DMS153 (cell line): ENCODE data around the gene ADARB1.

Experiments
- DNase-seq: peaks from one replicate; lab custom pipeline; 2025; lab: John Stamatoyannopoulos, UW

ADARB1 gene

GRCh38 chr21:45152265-45152746 lies 77.9 kb downstream of the ADARB1 start:
- no peak for DNase-seq

- no peak for DNase-seq
Measured at GRCh38 chr21:45153358-45154318, 79.3 kb downstream of the ADARB1 start.

GRCh38 chr21:45154511-45155508 lies 80.4 kb downstream of the ADARB1 start:
- DNase-seq: peak; percentile 12

GRCh38 chr21:45155910-45156309 lies 81.5 kb downstream of the ADARB1 start:
- no peak for DNase-seq

GRCh38 chr21:45156459-45156858 lies 82.1 kb downstream of the ADARB1 start:
- no peak for DNase-seq

- DNase-seq: no peak
Measured at GRCh38 chr21:45157932-45158331, 83.6 kb downstream of the ADARB1 start.

GRCh38 chr21:45158491-45159423 lies 84.4 kb downstream of the ADARB1 start:
- DNase-seq: no peak

GRCh38 chr21:45160198-45160597 lies 85.8 kb downstream of the ADARB1 start:
- no peak for DNase-seq

- DNase-seq: no peak
Measured at GRCh38 chr21:45161038-45161945, 86.9 kb downstream of the ADARB1 start.

- no peak for DNase-seq
Measured at GRCh38 chr21:45162115-45162514, 87.7 kb downstream of the ADARB1 start.

- no peak for DNase-seq
Measured at GRCh38 chr21:45162809-45163208, 88.4 kb downstream of the ADARB1 start.

GRCh38 chr21:45163413-45164123 lies 89.2 kb downstream of the ADARB1 start:
- DNase-seq: no peak

GRCh38 chr21:45164124-45164511 lies 89.7 kb downstream of the ADARB1 start:
- DNase-seq: no peak

- no peak for DNase-seq
Measured at GRCh38 chr21:45164838-45165237, 90.5 kb downstream of the ADARB1 start.

GRCh38 chr21:45166931-45167330 lies 92.6 kb downstream of the ADARB1 start:
- DNase-seq: no peak

- no peak for DNase-seq
Measured at GRCh38 chr21:45167796-45168222, 93.4 kb downstream of the ADARB1 start.

- no peak for DNase-seq
Measured at GRCh38 chr21:45168522-45168921, 94.1 kb downstream of the ADARB1 start.

GRCh38 chr21:45169001-45169400 lies 94.6 kb downstream of the ADARB1 start:
- no peak for DNase-seq

- DNase-seq: no peak
Measured at GRCh38 chr21:45169682-45170081, 95.3 kb downstream of the ADARB1 start.
